Testis (tissue), 3 donors: Measurements from ENCODE around the gene KCNIP1. TPM values are rescaled to one million over a fixed set of nuclear protein-coding genes. Genes with fewer than 3 reads are reported as not detected.

Experiments
- DNase-seq: peaks from one replicate; pipeline ENCODE4 v3.0.0-alpha.2; 2019
- H3K27ac ChIP-seq, 2 donors: fragments of 200-600 bp; sonication (generic); one replicate each; pipeline ENCODE4 v1.5.1; 2019
- H3K27me3 ChIP-seq: fragments of 200-600 bp; sonication (generic); one replicate; pipeline ENCODE4 v1.5.1; 2019
- H3K36me3 ChIP-seq: fragments of 200-600 bp; sonication (generic); one replicate; pipeline ENCODE4 v1.5.1; 2017; ENCODE audit warnings: low read depth; ENCODE audit errors: missing control alignments
- H3K4me1 ChIP-seq: fragments of 200-600 bp; sonication (generic); one replicate; pipeline ENCODE4 v1.5.1; 2019
- H3K4me3 ChIP-seq, 2 donors: fragments of 200-600 bp; sonication (generic); one replicate each; pipeline ENCODE4 v1.5.1; 2017 to 2019
- H3K9me3 ChIP-seq: fragments of 200-600 bp; sonication (generic); one replicate; pipeline ENCODE4 v1.5.1; 2017
- CTCF ChIP-seq, 3 experiments: fragments of 450-650 bp in 2 of 3; fragments of 200-600 bp in 1 of 3; sonication (generic) in 1 of 3; IDR thresholded peaks; one replicate each; pipeline ENCODE4 v1.5.1; 2016 to 2019; ENCODE audit warnings: antibody characterized with exemption in 3 of 3, mild to moderate bottlenecking in 2 of 3, moderate library complexity in 1 of 3
- POLR2A ChIP-seq: fragments of 450-650 bp; IDR thresholded peaks from one replicate; pipeline ENCODE4 v1.6.1; 2017; ENCODE audit warnings: antibody characterized with exemption, mild to moderate bottlenecking, moderate library complexity
- WGBS, 2 donors: methylation state at CpG; one replicate each; pipeline ENCODE4 v1.1.5; 2018; 5-methylcytosine and 5-hydroxymethylcytosine counted together
- intact Hi-C: fragments of 100-400 bp; cut with DNase I; formaldehyde crosslinking; loops from one replicate; pipeline ENCODE4 v1.15.1; 2023; ENCODE audit warnings: low total_unique reads
- polyA plus RNA-seq: library from polyadenylated mRNA; stranded (reverse); fragments of 350-450 nt; fragmentation: Illumina TruSeq; extraction: RNeasy Lipid Tissue Mini Kit (QIAGEN cat#74804); gene quantifications from one replicate; pipeline ENCODE4 v1.2.3, GENCODE V29; 2014; ENCODE audit warnings: low read depth, low replicate concordance; ENCODE audit not compliant: insufficient read depth
- total RNA-seq, 2 donors: library from RNA; depleted of rRNA; stranded (reverse); fragments of >200 nt; gene quantifications; one replicate each; pipeline ENCODE4 v1.2.3, GENCODE V29; 2016

Gene KCNIP1
- total and polyA plus RNA-seq, 3 donors from 2014 or later = 5.9 to 14.8 (median 13.4) TPM

- WGBS, 2 donors = 51 to 58% methylated on average over 11 to 15 of the region's 15 CpGs
These were observed 134.8 kb downstream of the KCNIP1 start for GRCh38 chr5:170638454-170639220.

GRCh38 chr5:170639221-170639925 lies 135.6 kb downstream of the KCNIP1 start:
- peaks cover 1% of the 10 kb centered on the region for H3K4me1 ChIP-seq
- H3K9me3 ChIP-seq = no peaks in the 10 kb centered on the region
- TF ChIP-seq CTCF (IDR thresholded peaks at IDR 0.05) (no peak), POLR2A (no peak)
- H3K27ac ChIP-seq = no peak overlapping the region
- H3K27me3 ChIP-seq = no peaks in the 10 kb centered on the region
- no peaks in the 10 kb centered on the region for H3K36me3 ChIP-seq
- intact Hi-C loops = no loop called here
- no peak for DNase-seq
- WGBS, 2 donors = 85 to 87% methylated on average over 17 of the region's 17 CpGs
- H3K4me3 ChIP-seq = no peak overlapping the region

More at GRCh38 chr5:170638454-170639220, 134.8 kb downstream of the KCNIP1 start:
- peak; percentile 81 for DNase-seq
- Histone ChIP-seq H3K9me3 (no peaks in the 10 kb centered on the region), H3K4me1 (peaks cover 8% of the 10 kb centered on the region), H3K27me3 (no peaks in the 10 kb centered on the region), H3K36me3 (no peaks in the 10 kb centered on the region), H3K27ac (no peak overlapping the region), H3K4me3 (no peak overlapping the region)
- intact Hi-C loops = no loop called here
- no peak for TF ChIP-seq POLR2A
- peak; percentile 61 to 92 (median 66) for TF ChIP-seq CTCF (IDR thresholded peaks at IDR 0.05)

DNA sequence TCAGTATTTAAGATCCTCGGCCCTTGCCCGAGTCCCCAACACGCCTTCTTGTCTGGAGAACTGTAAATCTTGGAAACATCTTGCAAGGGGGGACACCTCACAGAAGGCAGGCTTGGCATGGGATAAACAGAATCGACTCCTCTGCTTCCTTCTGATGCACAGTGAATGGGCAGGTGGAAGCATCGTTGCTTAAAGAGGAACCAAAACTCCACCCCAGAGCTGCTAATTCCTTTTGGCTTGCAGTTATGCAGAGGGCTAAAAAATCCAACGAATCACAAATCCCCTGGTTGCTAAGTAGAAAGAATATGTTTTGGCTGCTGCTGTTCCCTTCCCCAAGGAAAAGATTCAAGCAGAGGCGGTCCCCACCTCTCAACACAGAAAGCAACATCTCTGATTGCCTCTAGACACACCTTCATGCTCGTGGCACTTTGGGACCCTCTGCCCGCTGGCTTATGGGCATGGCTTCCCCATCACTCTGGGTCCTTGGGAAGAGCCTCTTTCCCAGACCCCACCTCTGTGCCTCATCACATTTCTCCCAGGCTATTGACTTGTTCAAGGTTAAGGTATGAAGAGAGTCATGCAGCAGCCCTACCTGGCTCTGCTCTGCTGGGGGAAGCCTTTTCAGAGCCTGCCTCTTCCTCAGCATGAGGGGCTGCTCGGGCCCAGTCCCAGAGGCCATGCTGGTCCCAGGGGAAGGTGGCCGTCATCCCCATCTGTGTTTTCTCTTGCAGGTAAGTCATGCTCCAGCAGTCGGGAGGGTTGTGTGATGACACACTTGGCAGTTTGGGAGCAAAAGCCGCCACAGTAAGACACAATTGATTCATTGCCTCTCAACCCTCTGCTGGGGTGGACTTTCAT lies 137.1 kb downstream of the KCNIP1 start:
- Histone ChIP-seq H3K4me3 (no peak overlapping the region), H3K27ac (no peak overlapping the region), H3K27me3 (no peaks in the 10 kb centered on the region), H3K36me3 (no peaks in the 10 kb centered on the region), H3K9me3 (no peaks in the 10 kb centered on the region), H3K4me1 (no peaks in the 10 kb centered on the region)
- intact Hi-C loops = no loop called here
- TF ChIP-seq POLR2A (no peak), CTCF (IDR thresholded peaks at IDR 0.05) (no peak)
- WGBS, 2 donors = 79 to 89% methylated on average over 12 to 13 of the region's 13 CpGs
- DNase-seq = no peak

DNA sequence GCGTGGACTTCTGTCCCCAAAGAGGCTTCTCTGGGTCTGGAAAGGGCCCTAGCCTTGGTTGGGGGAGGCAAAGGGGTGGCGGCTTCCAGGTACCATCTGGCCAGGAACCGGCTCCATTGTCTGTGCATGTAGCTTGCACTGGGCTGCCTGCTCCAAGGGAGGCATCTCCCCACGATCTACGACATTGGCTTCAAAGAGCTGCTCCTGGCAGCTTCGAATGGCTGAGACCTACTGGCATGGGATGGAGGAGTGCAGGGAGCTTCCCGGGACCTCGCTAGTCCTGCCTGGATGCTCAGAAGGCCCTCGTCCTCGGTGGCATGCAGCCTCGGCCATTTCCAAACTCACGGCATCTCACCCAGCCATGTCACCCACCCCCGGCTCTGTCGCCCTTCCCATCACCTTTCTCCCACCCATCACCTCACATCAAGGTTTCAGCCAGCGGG lies 137.8 kb downstream of the KCNIP1 start:
- Histone ChIP-seq H3K27me3 (no peaks in the 10 kb centered on the region), H3K4me1 (no peaks in the 10 kb centered on the region), H3K4me3 (no peak overlapping the region), H3K9me3 (no peaks in the 10 kb centered on the region), H3K36me3 (no peaks in the 10 kb centered on the region), H3K27ac (no peak overlapping the region)
- 89 to 91% methylated on average over 9 to 15 of the region's 15 CpGs for WGBS, 2 donors
- intact Hi-C loops = no loop called here
- TF ChIP-seq CTCF (IDR thresholded peaks at IDR 0.05) = no peak
- TF ChIP-seq POLR2A = no peak
- no peak for DNase-seq
